H1 (cell line): ENCODE measurements around the gene ELFN2. TPM values are rescaled to one million over a fixed set of nuclear protein-coding genes. Genes with fewer than 3 reads are reported as not detected.

Experiments used
- CTCF ChIA-PET: fragments of 300-600 bp; sonication (Branson Sonifier 250); formaldehyde crosslinking; loops from one replicate; lab custom pipeline; 2021; ENCODE audit not compliant: partially characterized antibody; lab: Charles Lee
- POLR2A ChIA-PET: fragments of 300-600 bp; sonication (Branson Sonifier 250); formaldehyde crosslinking; loops from one replicate; lab custom pipeline; 2021; ENCODE audit warnings: inconsistent platforms; ENCODE audit not compliant: partially characterized antibody; lab: Charles Lee
- DNase-seq, 2 experiments: peaks; one replicate each; pipeline versions ENCODE4 v3.0.0 to v3.0.0-alpha.2; 2010 to 2022; ENCODE audit warnings: low spot score in 2 of 2, low read depth in 1 of 2, mixed read lengths in 1 of 2
- FAIRE-seq: peaks from 2 replicates; lab custom pipeline; 2011; peaks lifted over from hg19 to GRCh38; lab: Jason Lieb, UNC
- H2AFZ ChIP-seq: 2 replicates; pipeline ENCODE4 v1.8.1; 2012; ENCODE audit warnings: low read length, inconsistent platforms
- H2AK5ac ChIP-seq: 2 replicates; pipeline ENCODE4 v1.6.1; 2013; ENCODE audit warnings: low read depth, low read length
- H2BK120ac ChIP-seq: replicated peaks from 2 replicates; pipeline ENCODE3; 2013; ENCODE audit warnings: low read depth, low read length, inconsistent platforms
- H2BK12ac ChIP-seq: 2 replicates; pipeline ENCODE4 v1.6.1; 2013; ENCODE audit warnings: low read depth, low read length
- H2BK15ac ChIP-seq: 2 replicates; pipeline ENCODE4 v1.6.1; 2013; ENCODE audit warnings: low read length
- H2BK20ac ChIP-seq: 2 replicates; pipeline ENCODE4 v1.6.1; 2013; ENCODE audit warnings: low read length
- H2BK5ac ChIP-seq: 2 replicates; pipeline ENCODE4 v1.6.1; 2013; ENCODE audit warnings: low read depth, low read length
- H3K14ac ChIP-seq: 2 replicates; pipeline ENCODE4 v1.6.1; 2013; ENCODE audit warnings: inconsistent platforms; ENCODE audit not compliant: insufficient read length
- H3K18ac ChIP-seq: 2 replicates; pipeline ENCODE4 v1.6.1; 2013; ENCODE audit warnings: low read length; ENCODE audit errors: extremely low read depth
- H3K23ac ChIP-seq: 2 replicates; pipeline ENCODE4 v1.6.1; 2013; ENCODE audit warnings: inconsistent platforms; ENCODE audit not compliant: insufficient read length
- H3K23me2 ChIP-seq: 2 replicates; pipeline ENCODE4 v1.6.1; 2013; ENCODE audit warnings: low read depth, low read length
- H3K27ac ChIP-seq: 2 replicates; pipeline ENCODE4 v1.6.1; 2011; ENCODE audit warnings: low read depth, low read length, inconsistent platforms
- H3K27me3 ChIP-seq, 4 experiments: replicated peaks in 1 of 4; 1 replicate in 1 of 4; 2 replicates in 3 of 4; pipeline versions ENCODE4 v1.6.1 to v1.8.1; 2011 to 2013; ENCODE audit warnings: low read length in 3 of 4, mild to moderate bottlenecking in 3 of 4, inconsistent platforms in 2 of 4, mixed read lengths in 2 of 4, moderate library complexity in 1 of 4; ENCODE audit not compliant: control insufficient read depth in 3 of 4, insufficient read depth in 3 of 4; ENCODE audit errors: extremely low read depth in 1 of 4
- H3K36me3 ChIP-seq, 4 experiments: 2 replicates each; pipeline versions ENCODE4 v1.6.1 to v1.8.1; 2011 to 2013; ENCODE audit warnings: mild to moderate bottlenecking in 4 of 4, low read length in 3 of 4, moderate library complexity in 2 of 4, control low read depth in 1 of 4, inconsistent platforms in 1 of 4; ENCODE audit not compliant: insufficient read depth in 4 of 4, control insufficient read depth in 2 of 4
- H3K4ac ChIP-seq: replicated peaks from 2 replicates; pipeline ENCODE3; 2013; ENCODE audit warnings: low read length, low read depth, mixed read lengths, inconsistent platforms; ENCODE audit not compliant: insufficient read length
- H3K4me1 ChIP-seq, 4 experiments: replicated peaks in 1 of 4; 1 replicate in 1 of 4; 2 replicates in 3 of 4; pipeline versions ENCODE4 v1.6.1 to v1.8.1; 2011 to 2013; ENCODE audit warnings: low read length in 3 of 4, inconsistent platforms in 2 of 4, mixed read lengths in 1 of 4; ENCODE audit not compliant: insufficient read depth in 4 of 4, control insufficient read depth in 3 of 4
- H3K4me2 ChIP-seq, 2 experiments: 2 replicates each; pipeline versions ENCODE4 v1.6.1 to v1.8.1; 2011 to 2013; ENCODE audit warnings: low read depth in 2 of 2, low read length in 2 of 2, control low read depth in 1 of 2, inconsistent platforms in 1 of 2, mild to moderate bottlenecking in 1 of 2; ENCODE audit not compliant: insufficient read depth in 1 of 2
- H3K4me3 ChIP-seq, 4 experiments: fragments of 200-600, 300-600 bp in 1 of 4; sonication (generic), shearing (Covaris generic), sonication (Bioruptor Twin) in 1 of 4; 2 replicates each; pipeline versions ENCODE4 v1.5.1 to v1.8.1; 2011 to 2016; ENCODE audit warnings: low read length in 4 of 4, low read depth in 3 of 4, control low read depth in 2 of 4, inconsistent platforms in 2 of 4, mild to moderate bottlenecking in 2 of 4, mixed read lengths in 1 of 4, moderate library complexity in 1 of 4; ENCODE audit not compliant: insufficient read depth in 2 of 4; ENCODE audit errors: extremely low read depth in 1 of 4
- H3K56ac ChIP-seq: replicated peaks from 2 replicates; pipeline ENCODE3; 2013; ENCODE audit warnings: low read depth, mild to moderate bottlenecking, mixed read lengths, low read length, inconsistent platforms; ENCODE audit not compliant: insufficient read length
- H3K79me1 ChIP-seq: 2 replicates; pipeline ENCODE4 v1.6.1; 2013; ENCODE audit warnings: low read depth, low read length, control low read depth
- H3K79me2 ChIP-seq, 2 experiments: 2 replicates each; pipeline versions ENCODE4 v1.6.1 to v1.8.1; 2012 to 2013; ENCODE audit warnings: low read length in 2 of 2, mild to moderate bottlenecking in 2 of 2, inconsistent platforms in 1 of 2; ENCODE audit not compliant: insufficient read depth in 2 of 2, control insufficient read depth in 1 of 2
- H3K9ac ChIP-seq, 4 experiments: replicated peaks in 1 of 4; 1 replicate in 1 of 4; 2 replicates in 3 of 4; pipeline versions ENCODE4 v1.6.1 to v1.8.1; 2011 to 2013; ENCODE audit warnings: low read depth in 3 of 4, low read length in 3 of 4, control low read depth in 2 of 4, mild to moderate bottlenecking in 2 of 4, moderate library complexity in 2 of 4, inconsistent platforms in 1 of 4; ENCODE audit errors: extremely low read depth in 1 of 4
- H3K9me3 ChIP-seq, 2 experiments: 2 replicates each; pipeline versions ENCODE4 v1.6.1 to v1.8.1; 2012 to 2013; ENCODE audit warnings: mild to moderate bottlenecking in 2 of 2, moderate library complexity in 2 of 2, control low read depth in 1 of 2, inconsistent platforms in 1 of 2, low read depth in 1 of 2, low read length in 1 of 2, mixed read lengths in 1 of 2; ENCODE audit not compliant: insufficient read depth in 2 of 2
- H4K20me1 ChIP-seq, 2 experiments: replicated peaks in 1 of 2; 2 replicates each; pipeline versions ENCODE3 to v1.8.1; 2011 to 2013; ENCODE audit warnings: inconsistent platforms in 2 of 2, low read length in 2 of 2, mild to moderate bottlenecking in 1 of 2; ENCODE audit not compliant: insufficient read depth in 2 of 2, control insufficient read depth in 1 of 2
- H4K5ac ChIP-seq: 2 replicates; pipeline ENCODE4 v1.6.1; 2013; ENCODE audit warnings: low read length, low read depth, mixed read lengths, inconsistent platforms; ENCODE audit not compliant: insufficient read length
- H4K8ac ChIP-seq: 2 replicates; pipeline ENCODE4 v1.8.0; 2013; ENCODE audit warnings: mild to moderate bottlenecking, moderate library complexity, low read length, inconsistent platforms; ENCODE audit not compliant: insufficient read depth; ENCODE audit errors: extremely low read depth
- H4K91ac ChIP-seq: replicated peaks from 2 replicates; pipeline ENCODE3; 2013; ENCODE audit warnings: low read length, mixed read lengths, inconsistent platforms; ENCODE audit not compliant: insufficient read length
- TBP ChIP-seq: IDR thresholded peaks from 2 replicates; pipeline ENCODE4 v1.6.1; 2011; ENCODE audit warnings: low read depth, low read length, improper control_type of control experiment
- ZNF274 ChIP-seq: IDR thresholded peaks from 2 replicates; pipeline ENCODE4 v1.7.0; 2012; ENCODE audit warnings: low read length, borderline replicate concordance; ENCODE audit errors: extremely low read depth
- WGBS, 2 experiments: shearing (Covaris generic) in 1 of 2; methylation state at CpG; one replicate each; pipeline versions ENCODE4 v1.1.6 to v1.1.7; 2013 to 2015; ENCODE audit warnings: low lambda C conversion rate in 2 of 2, mixed read lengths in 2 of 2, inconsistent platforms in 1 of 2, low coverage in 1 of 2, missing lambda C conversion rate in 1 of 2; ENCODE audit not compliant: insufficient replicate concordance in 2 of 2, insufficient coverage in 1 of 2, insufficient read length in 1 of 2; ENCODE audit errors: extremely low coverage in 1 of 2, missing lambda C conversion rate in 1 of 2; 5-methylcytosine and 5-hydroxymethylcytosine counted together
- polyA plus RNA-seq, 7 experiments: library from polyadenylated mRNA; depleted of rRNA in 3 of 7; stranded (reverse) in 5 of 7; unstranded in 2 of 7; fragments of >200 nt in 5 of 7; fragments of 200-250 nt in 2 of 7; gene quantifications; 1 replicate in 5 of 7; 2 replicates in 1 of 7; 4 replicates in 1 of 7; pipeline versions ENCODE4 v1.2.1 to v1.2.3, GENCODE V29; 2011 to 2013; ENCODE audit warnings: missing spikeins in 2 of 7, mixed read lengths in 2 of 7
- total RNA-seq: library from RNA; stranded (reverse); fragmentation: NEBNext Ultra II Directional; extraction: Animal tissue kit (Norgen Biotek cat#: 25700); gene quantifications from 2 replicates; pipeline ENCODE4 v1.2.1, GENCODE V29; 2021

Gene ELFN2
- total and polyA plus RNA-seq, 2 of the 8 experiments (the other 6 are each of a cell fraction or from before 2014, with no cell fraction given), result 0.63 to 0.88 TPM

- no peak overlapping the region for H3K4ac ChIP-seq
- no peak overlapping the region for H2BK5ac ChIP-seq
- H3K79me2 ChIP-seq, result no peaks in the 10 kb centered on the region
- POLR2A ChIA-PET, result no interaction called here
- no peak overlapping the region for H4K5ac ChIP-seq
- H2BK20ac ChIP-seq, result no peak overlapping the region
- H2BK15ac ChIP-seq, result no peak overlapping the region
- TF ChIP-seq ZNF274 (no peak), TBP (no peak)
- TF ChIP-seq, all 59 proteins: peak for 0
- H3K18ac ChIP-seq, result no peak overlapping the region
- H2BK12ac ChIP-seq, result no peak overlapping the region
- DNase-seq (no peak), FAIRE-seq (no peak)
- no peak overlapping the region for H3K4me2 ChIP-seq
- no peak overlapping the region for H2AFZ ChIP-seq
- CTCF ChIA-PET, result interaction anchor here (0.8 to 14.2 kb wide), 7 partner anchors 14 to 211 kb away, joined by 3 to 312 read pairs (median 4); partner anchors contain the start of gene MFNG
- H3K27ac ChIP-seq, result no peak overlapping the region
- H4K8ac ChIP-seq, result no peak overlapping the region
- no peak overlapping the region for H3K4me3 ChIP-seq
- no peaks in the 10 kb centered on the region for H3K23me2 ChIP-seq
- H2BK120ac ChIP-seq, result no peak overlapping the region
- H3K4me1 ChIP-seq, result no peaks in the 10 kb centered on the region; a peak in 3 of 7 replicates
- H3K9me3 ChIP-seq, result no peaks in the 10 kb centered on the region
- no peak overlapping the region for H2AK5ac ChIP-seq
- no peak overlapping the region for H3K56ac ChIP-seq
- no peaks in the 10 kb centered on the region for H4K20me1 ChIP-seq
- no peak overlapping the region for H3K23ac ChIP-seq
- H4K91ac ChIP-seq, result no peak overlapping the region
- no peak overlapping the region for H3K9ac ChIP-seq
- WGBS, 2 experiments, result 87% methylated on average over 5 of the region's 5 CpGs; no CpG with 5 or more reads in 1 of the 2 experiments
- H3K14ac ChIP-seq, result no peak overlapping the region
- H3K79me1 ChIP-seq, result no peaks in the 10 kb centered on the region
- H3K27me3 ChIP-seq, result no peaks in the 10 kb centered on the region; a peak in 1 of 7 replicates
- H3K36me3 ChIP-seq, result no peaks in the 10 kb centered on the region; a peak in 1 of 8 replicates
Observed at GRCh38 chr22:37470087-37470445, 42.8 kb upstream of the ELFN2 start.
